NCI-H2171 (cell line): Measurements from ENCODE around the gene N4BP2.

Experiments used
- DNase-seq: peaks from one replicate; lab custom pipeline; 2025; lab: John Stamatoyannopoulos, UW

The N4BP2 gene

DNA sequence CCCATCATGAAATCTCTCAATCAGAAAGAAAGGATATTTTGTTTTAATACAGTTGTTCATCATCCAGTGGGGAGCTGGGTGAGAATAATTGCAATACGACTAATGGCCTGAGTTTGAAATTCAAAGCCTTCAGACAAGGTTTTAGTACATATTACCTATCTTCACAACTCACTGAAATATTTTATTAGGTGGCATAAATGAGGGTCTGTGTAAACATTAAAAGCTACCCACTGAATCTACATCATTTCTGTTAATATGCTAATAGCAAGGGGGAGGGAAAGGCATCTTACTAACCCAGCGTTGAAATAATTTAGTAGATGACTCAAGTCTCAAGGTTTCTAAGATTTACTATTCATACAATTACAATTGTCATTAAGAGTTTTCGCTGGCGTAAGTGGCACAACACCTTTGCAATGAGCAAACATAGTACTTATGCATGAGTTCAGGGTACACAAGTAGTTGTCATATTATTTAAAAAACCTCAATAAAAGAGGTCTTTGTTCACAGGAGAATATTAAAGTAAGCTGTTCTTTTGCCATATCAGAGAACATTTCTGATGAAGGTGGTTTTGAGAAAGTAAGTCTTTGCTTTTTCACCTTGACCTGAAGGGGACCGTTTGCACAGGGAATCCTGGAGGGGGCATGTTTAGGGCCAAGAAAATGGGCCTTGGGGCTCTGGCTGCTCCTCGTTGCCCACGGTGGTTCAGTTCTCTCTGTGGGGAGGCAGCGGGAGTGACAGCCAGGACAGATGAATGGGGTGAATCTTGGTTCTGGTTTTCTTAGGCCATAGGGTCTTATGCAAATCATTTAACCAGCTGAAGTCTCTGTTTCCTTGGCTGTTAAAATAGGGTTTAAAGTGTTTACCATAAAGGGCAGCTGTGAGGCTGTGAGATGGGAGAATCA, 135.7 kb downstream of the N4BP2 start:
- DNase-seq, result no peak

DNA sequence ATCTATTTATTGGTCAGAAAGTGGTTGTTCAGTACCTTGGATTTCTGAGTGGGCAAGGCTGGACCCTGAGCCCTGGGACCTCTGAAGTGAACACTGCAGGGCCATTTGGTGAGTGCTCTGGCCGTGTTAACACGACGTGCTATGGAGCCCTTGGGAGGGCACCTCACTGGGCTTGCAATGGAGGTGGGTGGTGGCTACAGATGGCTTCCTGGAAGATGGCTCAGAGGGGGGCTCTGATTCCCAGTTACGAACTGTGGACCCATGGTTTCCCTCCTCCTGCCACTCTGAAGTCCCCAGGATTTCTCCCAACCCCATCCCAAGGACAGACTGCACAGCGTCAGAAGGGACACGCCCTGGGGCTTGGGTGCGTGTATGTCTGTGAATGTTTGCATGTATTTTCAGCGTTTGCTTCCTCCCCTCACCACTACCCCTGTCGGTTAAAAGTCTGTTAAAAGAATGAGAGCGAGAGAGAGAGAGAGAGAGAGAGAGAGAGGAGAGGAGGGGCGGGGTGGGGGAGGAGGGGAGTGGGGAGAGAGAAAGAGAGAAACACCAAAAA, 136.4 kb downstream of the N4BP2 start:
- no peak for DNase-seq

DNA sequence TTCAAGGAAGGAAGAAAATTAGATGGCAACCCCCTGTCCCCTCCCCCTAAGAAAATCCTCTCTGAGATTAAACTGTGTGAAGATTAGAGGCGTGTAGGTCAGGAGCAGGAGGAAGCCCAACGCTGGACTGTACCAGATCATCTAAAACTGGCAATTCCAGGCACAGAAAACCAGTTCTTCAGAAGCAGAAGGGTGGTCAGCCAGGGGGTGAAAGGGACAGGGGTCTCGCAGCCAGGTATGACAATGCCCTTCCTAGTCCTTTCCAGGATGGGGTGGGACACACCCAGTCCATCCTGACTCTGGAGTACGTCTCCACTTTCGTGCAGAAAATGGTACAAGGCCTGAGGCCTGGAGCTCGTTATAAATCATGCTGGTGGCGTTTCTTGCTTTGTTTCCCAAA, 136.9 kb downstream of the N4BP2 start:
- DNase-seq, result no peak

GRCh38 chr4:40194602-40195161, 138.0 kb downstream of the N4BP2 start:
- no peak for DNase-seq

- DNase-seq, result no peak
Observed at GRCh38 chr4:40195182-40196177, 138.8 kb downstream of the N4BP2 start.

DNA sequence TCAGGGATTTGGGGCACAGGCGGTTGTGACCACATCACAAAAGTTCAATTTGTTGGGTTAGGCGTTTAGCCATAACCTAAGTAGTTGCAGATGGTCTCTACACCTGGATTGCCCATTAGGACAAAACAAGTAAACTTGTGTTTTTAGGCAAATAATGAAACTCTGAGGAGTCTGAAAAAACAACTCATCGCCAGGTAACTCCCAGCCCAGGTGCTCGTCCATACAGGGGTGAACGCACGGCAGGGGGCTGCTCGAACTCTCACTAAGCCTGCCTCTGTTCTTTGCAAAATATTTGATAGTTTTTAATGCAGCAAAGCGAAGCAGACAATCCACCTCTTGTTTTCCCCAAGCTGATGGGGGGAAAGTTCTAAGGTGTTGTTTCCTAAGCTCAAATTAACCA, 139.6 kb downstream of the N4BP2 start:
- DNase-seq, result no peak

- no peak for DNase-seq
Observed at GRCh38 chr4:40196724-40197281, 140.2 kb downstream of the N4BP2 start, which contains the start of gene RHOH. TSS of gene RHOH (plus strand) at chr4:40197031. CDS start at chr4:40243387, 46,356 bp downstream.

- no peak for DNase-seq
Observed at GRCh38 chr4:40197879-40198689, 141.4 kb downstream of the N4BP2 start.

DNA sequence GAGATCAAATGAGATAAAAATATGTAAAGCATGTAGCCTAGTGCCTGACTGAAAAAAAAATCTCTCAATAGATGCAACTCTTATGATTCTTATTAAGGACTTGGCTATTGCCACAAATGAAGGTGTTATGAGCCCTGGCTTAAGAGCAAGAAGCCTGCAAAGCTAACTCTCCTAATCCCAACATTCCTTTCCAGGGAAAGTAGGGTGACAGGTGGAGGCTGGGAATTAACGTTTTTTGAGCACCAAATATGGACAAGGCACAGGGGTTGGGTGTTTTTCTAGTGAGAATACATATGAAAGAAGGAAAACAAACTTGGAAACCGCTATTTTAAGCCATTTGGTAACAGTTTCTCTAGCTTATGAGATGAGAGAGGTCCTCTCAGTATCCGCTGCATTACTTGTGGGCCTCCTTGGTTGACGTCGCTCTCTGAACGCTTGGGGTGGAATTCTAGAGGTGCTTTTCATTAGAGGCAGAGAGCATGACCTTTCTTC, 142.6 kb downstream of the N4BP2 start:
- no peak for DNase-seq

- no peak for DNase-seq
Observed at GRCh38 chr4:40199999-40200874, 143.6 kb downstream of the N4BP2 start.

DNA sequence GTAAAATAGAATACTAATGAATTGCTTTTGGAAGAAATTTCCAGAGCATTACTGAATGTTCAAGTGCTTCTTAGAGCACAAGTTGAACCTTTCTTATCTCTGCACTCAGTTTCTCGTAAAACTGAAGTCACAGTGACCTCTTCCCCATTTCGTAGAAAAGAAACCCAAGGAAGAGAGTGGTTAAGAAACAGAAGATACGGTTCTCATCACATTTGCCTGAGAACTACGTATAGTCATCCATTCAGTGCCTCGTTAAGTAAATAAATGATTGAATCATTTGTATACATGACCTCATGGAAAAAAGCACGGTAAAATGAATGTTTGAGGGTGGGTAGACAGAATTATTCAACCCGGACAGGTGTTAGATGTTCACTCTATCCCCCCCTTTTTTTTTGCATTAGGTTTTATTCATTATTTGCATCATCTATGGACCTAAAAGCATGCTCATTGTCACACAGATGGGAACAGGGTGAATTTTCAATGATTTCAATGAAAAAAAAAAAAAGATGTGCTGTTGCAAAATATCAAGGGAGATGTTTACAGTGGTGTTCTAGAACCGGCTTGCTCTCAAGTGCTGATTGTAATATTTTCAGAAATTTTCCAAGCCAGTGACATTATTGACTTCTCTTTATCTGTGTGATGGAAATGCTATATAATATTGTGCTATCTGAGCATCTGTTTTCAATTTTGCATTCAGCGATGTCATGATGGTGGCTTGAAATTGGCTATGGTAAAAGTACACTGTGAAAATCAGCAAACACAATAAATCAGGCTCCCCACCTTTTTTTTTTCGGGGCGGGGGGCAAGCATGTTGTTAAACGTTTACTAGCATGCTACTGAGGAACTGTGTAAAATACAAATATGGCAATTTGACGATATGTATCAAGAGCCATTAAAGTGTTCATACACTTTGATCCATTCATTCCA, 144.5 kb downstream of the N4BP2 start:
- no peak for DNase-seq

DNA sequence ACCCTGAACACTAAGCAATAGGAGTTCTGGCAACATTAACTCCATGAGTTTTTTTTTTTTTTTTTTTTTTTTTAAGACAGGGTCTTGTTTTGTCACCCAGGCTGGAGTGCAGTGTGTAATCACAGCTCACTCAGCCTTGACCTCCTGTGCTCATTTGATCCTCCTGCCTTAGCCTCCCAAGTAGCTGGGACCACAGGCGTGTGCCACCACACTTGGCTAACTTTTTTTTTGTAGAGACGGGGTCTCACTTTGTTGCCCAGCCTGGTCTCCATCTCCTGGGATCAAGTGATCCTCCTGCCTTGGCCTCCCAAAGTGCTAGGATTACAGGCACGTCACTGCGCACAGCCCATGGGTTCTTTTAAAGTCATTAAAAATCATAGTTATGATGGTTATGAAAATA, 145.2 kb downstream of the N4BP2 start:
- no peak for DNase-seq

DNA sequence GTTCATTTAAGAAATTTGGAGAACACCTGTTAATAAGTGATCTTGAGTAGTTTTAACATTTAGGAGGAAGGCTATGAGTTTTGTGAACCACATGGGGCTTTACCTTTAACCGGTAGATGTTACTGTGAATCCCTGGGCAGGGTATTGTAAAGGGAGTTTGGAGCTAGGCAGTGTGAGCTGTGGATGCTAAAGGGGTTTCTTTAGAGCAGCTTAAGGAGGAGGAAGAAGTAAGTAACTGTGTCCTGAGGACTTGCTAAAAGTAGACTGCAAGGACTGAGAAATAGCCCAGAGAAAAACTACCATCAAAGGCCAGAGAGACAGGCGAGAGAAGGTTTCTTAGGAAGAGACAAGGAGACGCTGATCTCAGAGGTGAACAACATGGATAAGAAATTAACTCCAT, 145.8 kb downstream of the N4BP2 start:
- no peak for DNase-seq

DNA sequence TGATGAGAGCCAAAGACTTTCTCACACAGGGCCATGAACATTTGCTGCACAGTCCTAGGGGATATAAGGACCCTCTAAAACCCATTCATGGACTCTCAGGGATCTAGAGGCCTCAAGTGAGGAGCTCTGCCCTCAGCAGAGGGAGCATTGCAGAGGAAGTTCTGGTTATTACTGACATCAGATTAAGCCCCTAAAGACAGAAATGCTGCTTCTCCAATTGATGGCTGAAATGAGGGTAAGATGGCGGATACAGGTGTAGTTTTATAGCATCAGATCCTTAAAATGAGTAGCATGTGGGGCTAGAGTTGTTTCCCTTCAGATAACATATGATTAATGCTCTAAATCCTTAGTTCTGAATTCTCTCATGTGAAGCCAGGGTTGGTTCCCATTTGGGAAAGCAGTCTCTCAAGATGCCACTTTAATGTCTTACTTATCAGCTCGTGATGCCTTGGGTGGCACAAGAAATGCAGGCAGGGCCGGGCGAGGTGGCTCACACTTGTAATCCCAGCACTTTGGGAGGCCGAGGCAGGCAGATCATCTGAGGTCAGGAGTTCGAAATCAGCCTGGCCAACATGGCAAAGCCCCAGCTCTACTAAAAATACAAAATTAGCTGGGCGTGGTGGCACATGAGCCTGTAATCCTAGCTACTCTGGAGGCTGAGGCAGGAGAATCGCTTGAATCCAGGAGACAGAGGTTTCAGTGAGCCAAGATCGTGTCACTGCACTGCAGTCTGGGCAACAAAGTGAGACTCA, 148.0 kb downstream of the N4BP2 start:
- DNase-seq, result no peak

DNA sequence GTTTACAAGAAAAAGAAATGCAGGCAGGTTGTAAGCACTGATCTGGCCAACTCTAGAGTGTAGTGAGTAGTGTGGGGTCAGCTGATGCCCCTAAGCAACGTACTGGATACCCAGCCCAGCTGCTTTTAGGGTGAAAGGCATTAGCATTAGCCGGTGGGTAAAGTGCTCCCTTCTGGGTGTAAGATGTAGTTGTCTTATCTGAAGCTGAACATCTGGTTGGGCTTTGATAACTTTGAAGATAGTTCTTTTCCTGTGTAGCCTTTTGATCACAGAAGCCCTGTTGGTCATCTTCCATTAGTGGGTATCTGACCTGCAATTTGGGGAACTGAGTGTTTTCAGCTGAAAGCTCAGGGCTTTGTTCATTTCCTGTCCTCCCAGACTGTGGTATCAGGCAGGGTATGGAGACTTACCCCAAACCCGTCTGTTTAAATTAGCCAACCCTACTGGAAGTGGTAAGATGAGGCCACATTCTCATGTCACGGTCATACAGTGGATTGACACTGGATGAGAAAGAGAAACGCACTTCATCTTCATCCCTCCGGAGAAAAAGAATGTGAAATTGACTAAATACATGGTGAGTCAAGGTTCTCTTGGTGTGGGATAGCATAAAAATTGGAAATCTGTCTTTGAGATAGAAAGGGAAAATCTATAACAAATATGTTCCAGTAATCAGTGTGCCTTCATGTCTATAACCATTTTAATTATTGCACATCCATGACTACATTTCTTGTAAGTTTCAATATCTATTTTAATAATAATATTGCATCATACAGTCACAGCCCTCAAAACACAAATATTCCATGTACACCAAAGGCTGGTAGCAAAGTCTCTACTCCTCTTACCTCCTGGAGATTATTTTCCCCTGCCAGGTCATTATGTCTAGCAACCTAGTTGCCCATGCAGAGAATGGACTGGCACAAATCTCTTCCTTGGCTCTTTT, 148.9 kb downstream of the N4BP2 start:
- DNase-seq, result no peak

- no peak for DNase-seq
Observed at GRCh38 chr4:40206426-40206825, 149.8 kb downstream of the N4BP2 start.
